GM21723 (cell line): ENCODE measurements around the gene NIBAN1.
A peak's percentile ranks its signal among the peaks of the same experiment; 100 is the strongest.
"Not testable (repeated sequence)": the region's sequence is repeated elsewhere in the genome, so short reads cannot be mapped to it uniquely, and the experiment has no call there.

Experiments
- ATAC-seq: cut with Tn5 transposase; IDR thresholded peaks from one replicate; pipeline ENCODE4 v1.9.1; 2021; ENCODE audit warnings: mild to moderate bottlenecking, moderate library complexity; ENCODE audit not compliant: unreplicated experiment

The NIBAN1 gene

GRCh38 chr1:184974837-184975115 lies 468 bp upstream of the NIBAN1 start:
- ATAC-seq, result no peak

GRCh38 chr1:184973272-184974055 lies 844 bp downstream of the NIBAN1 start:
- peak; percentile 57 for ATAC-seq

- ATAC-seq, result no peak
Measured at GRCh38 chr1:184972315-184973055, 1.8 kb downstream of the NIBAN1 start.

GRCh38 chr1:184971522-184972265 lies 2.6 kb downstream of the NIBAN1 start:
- no peak for ATAC-seq

- ATAC-seq, result no peak
Measured at GRCh38 chr1:184970691-184971161, 3.6 kb downstream of the NIBAN1 start.

- no peak for ATAC-seq
Measured at GRCh38 chr1:184966989-184967388, 7.3 kb downstream of the NIBAN1 start.

- no peak for ATAC-seq
Measured at GRCh38 chr1:184965944-184966860, 8.1 kb downstream of the NIBAN1 start.

GRCh38 chr1:184965439-184965838 lies 8.9 kb downstream of the NIBAN1 start:
- ATAC-seq, result no peak

- ATAC-seq, result no peak
Measured at GRCh38 chr1:184959626-184960025, 14.7 kb downstream of the NIBAN1 start.

GRCh38 chr1:184958554-184959353 lies 15.6 kb downstream of the NIBAN1 start:
- ATAC-seq, result no peak

- ATAC-seq, result not testable (repeated sequence)
Measured at GRCh38 chr1:184957901-184958300, 16.4 kb downstream of the NIBAN1 start.

- ATAC-seq, result no peak
Measured at GRCh38 chr1:184956999-184957700, 17.2 kb downstream of the NIBAN1 start.

- no peak for ATAC-seq
Measured at GRCh38 chr1:184954232-184954995, 19.9 kb downstream of the NIBAN1 start.

GRCh38 chr1:184953600-184954219 lies 20.6 kb downstream of the NIBAN1 start:
- ATAC-seq, result no peak

GRCh38 chr1:184952428-184952827 lies 21.9 kb downstream of the NIBAN1 start:
- ATAC-seq, result no peak

GRCh38 chr1:184951788-184952187 lies 22.5 kb downstream of the NIBAN1 start:
- no peak for ATAC-seq

GRCh38 chr1:184950906-184951305 lies 23.4 kb downstream of the NIBAN1 start:
- ATAC-seq, result no peak

- no peak for ATAC-seq
Measured at GRCh38 chr1:184950227-184950626, 24.1 kb downstream of the NIBAN1 start.
